Measurements from ENCODE around the gene FOXO3.

Gene FOXO3

DNA sequence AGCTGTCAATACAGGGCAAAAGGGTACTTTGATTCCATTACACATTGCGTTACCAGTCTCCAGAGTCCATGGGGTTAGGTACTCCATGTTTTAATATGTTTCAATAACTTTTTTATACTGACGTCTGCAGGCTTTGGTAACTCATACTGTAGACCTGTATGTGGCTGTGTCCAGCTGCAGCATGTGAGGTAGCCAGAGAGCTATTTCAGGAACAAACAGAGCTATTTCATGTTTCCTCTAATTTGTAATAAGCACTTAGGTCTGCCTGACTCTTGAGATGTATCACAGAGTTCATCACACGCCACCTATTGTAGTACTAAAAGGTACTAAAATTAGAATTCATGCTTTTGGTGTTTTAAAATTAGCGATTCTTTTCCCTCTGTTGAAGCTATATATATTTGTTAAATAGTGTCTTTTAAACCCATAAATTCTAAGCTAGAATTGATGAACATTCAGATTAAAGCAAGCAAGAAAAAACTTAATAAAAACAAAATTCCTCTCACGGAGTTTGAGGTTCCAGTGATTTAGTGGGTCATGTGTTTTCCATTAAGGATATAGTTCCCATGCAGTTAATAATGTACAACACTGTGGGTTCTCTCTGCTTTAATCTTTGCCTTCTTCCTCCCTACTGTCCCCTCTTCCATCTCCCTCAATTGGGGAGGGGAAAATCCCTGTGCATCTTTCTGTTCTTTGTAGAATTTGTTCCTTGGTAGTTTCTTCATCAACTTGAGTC, 37.0 kb downstream of the FOXO3 start:
- no peaks in the 10 kb centered on the region for H3K9me2 ChIP-seq (replicated peaks; ENCODE audit: control insufficient read depth, low read length)
- H4K20me1 ChIP-seq (ENCODE audit: control insufficient read depth, insufficient read depth, low read depth, low read length) = no peaks in the 10 kb centered on the region
- H3F3A ChIP-seq (ENCODE audit: control insufficient read depth, insufficient read depth) = no peaks in the 10 kb centered on the region; the same call in 1 of the 2 replicates
- no peaks in the 10 kb centered on the region for H3K9me3 ChIP-seq (ENCODE audit: control insufficient read depth, insufficient read depth, low read length)
- TF ChIP-seq, protein P1, sequence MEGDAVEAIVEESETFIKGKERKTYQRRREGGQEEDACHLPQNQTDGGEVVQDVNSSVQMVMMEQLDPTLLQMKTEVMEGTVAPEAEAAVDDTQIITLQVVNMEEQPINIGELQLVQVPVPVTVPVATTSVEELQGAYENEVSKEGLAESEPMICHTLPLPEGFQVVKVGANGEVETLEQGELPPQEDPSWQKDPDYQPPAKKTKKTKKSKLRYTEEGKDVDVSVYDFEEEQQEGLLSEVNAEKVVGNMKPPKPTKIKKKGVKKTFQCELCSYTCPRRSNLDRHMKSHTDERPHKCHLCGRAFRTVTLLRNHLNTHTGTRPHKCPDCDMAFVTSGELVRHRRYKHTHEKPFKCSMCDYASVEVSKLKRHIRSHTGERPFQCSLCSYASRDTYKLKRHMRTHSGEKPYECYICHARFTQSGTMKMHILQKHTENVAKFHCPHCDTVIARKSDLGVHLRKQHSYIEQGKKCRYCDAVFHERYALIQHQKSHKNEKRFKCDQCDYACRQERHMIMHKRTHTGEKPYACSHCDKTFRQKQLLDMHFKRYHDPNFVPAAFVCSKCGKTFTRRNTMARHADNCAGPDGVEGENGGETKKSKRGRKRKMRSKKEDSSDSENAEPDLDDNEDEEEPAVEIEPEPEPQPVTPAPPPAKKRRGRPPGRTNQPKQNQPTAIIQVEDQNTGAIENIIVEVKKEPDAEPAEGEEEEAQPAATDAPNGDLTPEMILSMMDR (IDR thresholded peaks at IDR 0.05; ENCODE audit: low read depth, low read length, poor library complexity, severe bottlenecking) = no peak
- no peak for TF ChIP-seq EZH2phosphoT487 (IDR thresholded peaks at IDR 0.05; ENCODE audit: borderline replicate concordance, low read length)
- peaks cover 41% of the 10 kb centered on the region for H3K79me2 ChIP-seq (ENCODE audit: control insufficient read depth, low read length)
- H3K4me1 ChIP-seq (ENCODE audit: control insufficient read depth, low read length) = peaks cover 26% of the 10 kb centered on the region
- H3K4me3 ChIP-seq (ENCODE audit: low read length) = no peak overlapping the region
- no peaks in the 10 kb centered on the region for H3K36me3 ChIP-seq (ENCODE audit: control insufficient read depth, low read length)
- no peaks in the 10 kb centered on the region for H3K27me3 ChIP-seq (ENCODE audit: control insufficient read depth, low read length)
- no peak overlapping the region for H3K27ac ChIP-seq (ENCODE audit: low read depth, low read length)
- peak overlapping the region; percentile 24; the same call in 1 of the 2 replicates for H3K4me2 ChIP-seq (ENCODE audit: low read length)

DNA sequence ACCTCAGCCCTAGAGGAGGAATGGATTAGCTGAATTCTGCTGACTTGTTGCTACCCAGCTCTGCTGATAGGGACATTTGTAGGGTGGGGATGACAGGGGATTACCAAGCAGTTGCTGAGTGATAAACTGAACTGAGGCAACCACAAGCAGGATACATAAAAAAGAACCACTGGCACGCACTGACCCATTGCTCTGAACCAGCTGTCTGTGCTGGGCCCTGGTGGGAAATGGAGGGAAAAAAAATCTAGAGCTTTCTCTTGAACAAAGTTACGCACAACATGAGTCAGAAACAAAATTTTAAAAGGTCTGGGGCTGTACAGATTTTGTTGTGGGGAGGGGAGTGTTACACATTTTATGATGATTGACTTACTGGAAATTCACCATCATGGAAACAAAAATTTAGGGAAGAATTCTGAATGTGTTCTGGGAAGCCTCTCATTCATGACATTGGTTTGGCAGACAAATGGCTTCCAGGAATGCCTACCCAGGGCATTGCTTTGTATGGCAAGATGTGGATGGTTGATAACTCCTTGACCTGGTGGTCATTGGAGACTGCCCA, 37.7 kb downstream of the FOXO3 start:
- H3K27ac ChIP-seq (ENCODE audit: low read depth, low read length) = no peak overlapping the region

DNA sequence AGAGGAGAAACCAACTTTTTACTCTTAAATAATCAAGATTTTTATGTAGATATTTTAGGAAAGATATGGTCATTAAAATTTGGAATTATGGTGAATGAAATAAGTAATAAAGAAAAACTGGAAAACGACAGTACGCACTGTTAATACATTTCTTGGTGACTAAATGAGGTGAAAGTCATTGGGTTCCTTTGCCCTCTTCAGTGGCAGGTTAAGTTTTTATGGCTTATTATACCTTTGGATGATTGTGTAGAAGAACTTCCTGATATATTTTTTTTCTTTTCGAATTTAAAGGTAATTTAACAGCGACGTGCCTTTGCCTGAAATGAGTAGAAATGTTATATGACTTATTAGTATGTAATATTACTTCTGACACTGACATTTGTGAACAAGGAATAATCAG, 43.4 kb downstream of the FOXO3 start:
- Histone ChIP-seq H3K4me1 (ENCODE audit: control insufficient read depth, low read length) (no peaks in the 10 kb centered on the region), H3F3A (ENCODE audit: control insufficient read depth, insufficient read depth) (no peaks in the 10 kb centered on the region), H3K27me3 (ENCODE audit: control insufficient read depth, low read length) (no peaks in the 10 kb centered on the region), H3K79me2 (ENCODE audit: control insufficient read depth, low read length) (peaks cover 6% of the 10 kb centered on the region), H3K9me3 (ENCODE audit: control insufficient read depth, insufficient read depth, low read length) (no peaks in the 10 kb centered on the region), H3K4me3 (ENCODE audit: low read length) (no peak overlapping the region), H3K4me2 (ENCODE audit: low read length) (no peak overlapping the region), H3K9me2 (replicated peaks; ENCODE audit: control insufficient read depth, low read length) (no peaks in the 10 kb centered on the region), H3K27ac (ENCODE audit: low read depth, low read length) (no peak overlapping the region), H3K36me3 (ENCODE audit: control insufficient read depth, low read length) (no peaks in the 10 kb centered on the region), H4K20me1 (ENCODE audit: control insufficient read depth, insufficient read depth, low read depth, low read length) (peaks cover 2% of the 10 kb centered on the region; the same call in 1 of the 2 replicates)
- TF ChIP-seq EZH2phosphoT487 (IDR thresholded peaks at IDR 0.05; ENCODE audit: borderline replicate concordance, low read length) = no peak
- TF ChIP-seq, protein P1 (IDR thresholded peaks at IDR 0.05; ENCODE audit: low read depth, low read length, poor library complexity, severe bottlenecking) = no peak

More for the DNA sequence above, 37.7 kb downstream of the FOXO3 start:
- Histone ChIP-seq H3K4me3 (ENCODE audit: low read length) (no peak overlapping the region), H3K4me2 (ENCODE audit: low read length) (no peak overlapping the region), H3K79me2 (ENCODE audit: control insufficient read depth, low read length) (peaks cover 38% of the 10 kb centered on the region), H4K20me1 (ENCODE audit: control insufficient read depth, insufficient read depth, low read depth, low read length) (no peaks in the 10 kb centered on the region), H3K4me1 (ENCODE audit: control insufficient read depth, low read length) (peaks cover 20% of the 10 kb centered on the region), H3K9me2 (replicated peaks; ENCODE audit: control insufficient read depth, low read length) (no peaks in the 10 kb centered on the region), H3K9me3 (ENCODE audit: control insufficient read depth, insufficient read depth, low read length) (no peaks in the 10 kb centered on the region), H3K36me3 (ENCODE audit: control insufficient read depth, low read length) (no peaks in the 10 kb centered on the region), H3F3A (ENCODE audit: control insufficient read depth, insufficient read depth) (no peaks in the 10 kb centered on the region), H3K27me3 (ENCODE audit: control insufficient read depth, low read length) (no peaks in the 10 kb centered on the region)
- TF ChIP-seq, protein P1 (IDR thresholded peaks at IDR 0.05; ENCODE audit: low read depth, low read length, poor library complexity, severe bottlenecking) = no peak
- TF ChIP-seq EZH2phosphoT487 (IDR thresholded peaks at IDR 0.05; ENCODE audit: borderline replicate concordance, low read length) = no peak

Data from DOHH2 (cell line).